Bronchus fibroblast of lung (primary cell): ENCODE data around the gene FXYD3. TPM values are rescaled to one million over a fixed set of nuclear protein-coding genes. Genes with fewer than 3 reads are reported as not detected.

Experiments used
- total RNA-seq: library from RNA; depleted of rRNA; stranded (reverse); fragments of >200 nt; gene quantifications from 2 replicates; pipeline ENCODE4 v1.2.3, GENCODE V29; 2015

FXYD3 gene
- total RNA-seq, result not detected in 2 replicates

DNA sequence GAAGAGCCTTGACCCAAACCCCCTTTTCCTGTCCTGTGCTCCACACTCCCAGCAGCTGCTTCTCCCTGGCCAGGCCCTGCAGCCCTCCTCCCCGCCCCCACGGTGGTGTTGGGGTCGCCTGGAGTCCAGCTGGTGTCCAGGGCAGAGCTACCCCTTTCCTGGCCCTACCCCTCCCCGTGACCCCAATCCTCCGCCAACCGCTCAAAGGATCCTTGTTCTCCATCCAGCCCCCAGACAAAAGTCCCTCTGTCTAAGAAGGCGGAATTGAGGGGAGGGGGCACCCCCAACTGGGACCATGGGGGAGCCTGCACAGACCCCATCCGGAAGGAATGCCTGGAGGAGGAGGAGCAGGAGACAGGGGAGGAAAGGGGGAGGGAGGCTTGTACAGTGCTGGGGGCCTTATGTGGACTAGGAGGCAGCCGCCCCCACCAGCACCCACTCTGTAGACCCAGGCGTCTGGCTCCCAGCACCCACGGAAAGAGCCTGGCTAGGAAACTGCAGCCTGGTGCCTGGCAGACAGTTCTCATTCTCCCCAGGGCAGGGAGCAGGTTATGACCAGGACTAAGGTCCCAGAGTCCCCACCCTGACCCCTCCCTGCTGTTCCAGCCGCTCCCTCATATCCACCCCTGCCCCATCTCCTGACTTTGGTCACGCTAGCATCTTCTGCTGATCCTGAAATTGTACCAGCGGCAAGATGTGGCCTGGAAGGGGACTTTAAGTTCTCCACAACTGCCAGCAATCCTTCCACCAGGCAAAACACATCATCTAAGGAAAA lies at the start of gene FXYD3:
Gene FXYD3, plus strand, starts transcription at position 647 of the 775 bp plus-strand sequence. CDS start 3,554 bp downstream, outside the sequence.

GRCh38 chr19:35134601-35135242 lies 19.1 kb downstream of the FXYD3 start, which contains the start of gene LGI4:
Gene LGI4 (minus strand): TSS chr19:35135059. CDS start chr19:35134680, 379 bp downstream.

DNA sequence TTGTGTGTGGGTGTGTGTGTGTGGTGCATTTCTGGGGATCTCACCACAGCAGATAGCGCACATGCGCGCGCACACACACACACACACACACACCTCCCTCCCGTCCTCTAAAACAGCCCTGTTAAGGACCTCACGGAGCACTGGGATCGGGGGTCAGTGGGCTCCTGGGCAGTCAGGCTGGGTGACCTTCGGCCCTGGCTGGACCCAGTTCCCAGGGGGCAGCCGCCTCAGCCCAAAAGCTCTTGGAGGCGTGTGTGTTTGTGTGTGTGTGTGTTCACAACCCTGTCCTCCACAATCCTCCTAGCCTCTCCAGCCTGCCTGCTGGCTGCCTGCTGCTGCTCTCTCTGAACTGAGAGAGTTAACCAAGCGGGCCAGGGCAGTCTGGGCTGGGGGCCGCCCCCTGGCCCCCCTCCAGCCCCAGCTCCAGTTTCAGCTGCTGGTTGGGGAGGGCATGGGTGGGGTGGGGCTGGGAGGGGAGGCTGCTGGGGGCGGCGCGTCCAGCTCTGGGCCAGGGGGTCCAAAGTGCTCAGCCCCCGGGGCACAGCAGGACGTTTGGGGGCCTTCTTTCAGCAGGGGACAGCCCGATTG lies 22.8 kb downstream of the FXYD3 start, which contains the start of gene FXYD1:
Gene FXYD1, plus strand, starts transcription at position 520 of the 588 bp plus-strand sequence. CDS start 1,256 bp downstream, outside the sequence.

DNA sequence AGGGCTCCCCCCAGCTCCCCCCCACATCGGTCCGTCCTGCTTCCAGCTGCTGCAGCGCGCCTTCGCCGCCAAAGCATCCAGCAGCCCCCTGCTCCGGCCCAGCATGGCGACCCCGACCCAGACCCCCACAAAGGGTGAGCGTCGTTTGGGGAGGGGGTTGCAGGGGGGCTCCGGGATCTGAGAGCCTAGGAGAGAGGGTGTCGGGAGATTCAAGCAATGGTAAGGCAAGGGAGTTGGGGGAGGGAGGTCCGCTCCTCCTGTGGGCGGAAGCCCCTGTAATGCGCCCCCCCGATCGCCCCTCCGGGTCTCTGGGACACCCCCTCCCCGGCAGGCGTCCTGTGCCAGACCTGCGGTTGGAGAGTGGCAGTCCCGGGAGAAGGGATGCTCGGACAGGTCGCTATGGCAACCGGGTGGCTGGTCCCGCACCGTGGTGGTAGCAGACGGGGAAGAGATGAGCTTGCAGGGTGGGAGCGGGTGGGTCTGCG lies 27.6 kb downstream of the FXYD3 start, which contains the start of gene FXYD7:
Gene FXYD7, plus strand, starts transcription at position 25 of the 485 bp plus-strand sequence. Its CDS starts 79 bp downstream, at position 104.

GRCh38 chr19:35154525-35155406 lies 39.1 kb downstream of the FXYD3 start, which contains the start of gene FXYD5:
Gene FXYD5 (plus strand): TSS chr19:35154735. CDS start chr19:35155551, 816 bp downstream.

Other genes starting within 250 kb of the FXYD3 start
- 1.7 and 1.8 TPM in 2 replicates for gene ZNF30, start 188.9 kb upstream of the FXYD3 start, total RNA-seq
- 2.0 and 2.2 TPM in 2 replicates for gene ZNF792, start 151.6 kb upstream of the FXYD3 start, total RNA-seq
- gene GRAMD1A, start 115.5 kb upstream of the FXYD3 start, total RNA-seq, result 33.5 and 37.3 TPM in 2 replicates
- gene SCN1B, start 85.4 kb upstream of the FXYD3 start, total RNA-seq, result 4.0 and 4.3 TPM in 2 replicates
- gene HPN, start 74.1 kb upstream of the FXYD3 start, total RNA-seq, result not detected in 2 replicates
- gene LGI4, start 19.2 kb downstream of the FXYD3 start, total RNA-seq, result not detected in 2 replicates
- gene FXYD1, start 23.0 kb downstream of the FXYD3 start, total RNA-seq, result 0.50 and 1.8 TPM in 2 replicates
- not detected in 2 replicates for gene FXYD7, start 27.4 kb downstream of the FXYD3 start, total RNA-seq
- 120 and 124 TPM in 2 replicates for gene FXYD5, start 38.9 kb downstream of the FXYD3 start, total RNA-seq
- gene FAM187B, start 112.9 kb downstream of the FXYD3 start, total RNA-seq, result not detected in 2 replicates
- gene LSR, start 133.2 kb downstream of the FXYD3 start, total RNA-seq, result 1.8 and 2.0 TPM in 2 replicates
- 50.1 and 61.5 TPM in 2 replicates for gene USF2, start 153.1 kb downstream of the FXYD3 start, total RNA-seq
- gene HAMP, start 166.7 kb downstream of the FXYD3 start, total RNA-seq, result not detected in 2 replicates
- not detected in 2 replicates for gene MAG, start 176.3 kb downstream of the FXYD3 start, total RNA-seq
- gene CD22, start 213.4 kb downstream of the FXYD3 start, total RNA-seq, result under 0.01 TPM in 1 of 2 replicates, not detected in the other
- not detected in 2 replicates for gene FFAR1, start 232.1 kb downstream of the FXYD3 start, total RNA-seq
- gene FFAR3, start 242.6 kb downstream of the FXYD3 start, total RNA-seq, result not detected in 2 replicates